HG02973 (cell line): Measurements from ENCODE around the gene FGF18.
"Not testable (repeated sequence)": the region's sequence is repeated elsewhere in the genome, so short reads cannot be mapped to it uniquely, and the experiment has no call there.

Source experiments
- ATAC-seq: cut with Tn5 transposase; IDR thresholded peaks from one replicate; pipeline ENCODE4 v1.9.1; 2021; ENCODE audit warnings: moderate library complexity; ENCODE audit not compliant: unreplicated experiment

FGF18 gene

DNA sequence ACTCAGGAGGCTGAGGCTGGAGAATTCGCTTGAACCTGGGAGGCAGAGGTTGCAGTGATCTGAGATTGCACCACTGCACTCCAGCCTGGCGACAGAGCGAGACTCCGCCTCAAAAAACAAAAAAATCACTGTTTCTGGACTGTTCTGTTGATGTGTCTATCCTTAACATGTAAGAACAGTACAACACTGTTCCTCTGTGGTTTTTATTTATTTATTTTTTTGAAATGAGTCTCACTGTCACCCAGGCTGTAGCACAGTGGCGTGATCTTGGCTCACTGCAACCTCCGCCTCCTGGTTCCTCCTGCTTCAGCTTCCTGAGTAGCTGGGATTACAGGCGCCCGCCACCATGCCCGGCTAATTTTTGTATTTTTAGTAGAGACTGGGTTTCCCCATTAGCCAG is 20.8 kb upstream of the FGF18 start:
- not testable (repeated sequence) for ATAC-seq

GRCh38 chr5:171400169-171400568 is 19.3 kb upstream of the FGF18 start:
- ATAC-seq = no peak

- no peak for ATAC-seq
Measured at GRCh38 chr5:171401167-171401947, 18.1 kb upstream of the FGF18 start.

GRCh38 chr5:171402751-171403150 is 16.7 kb upstream of the FGF18 start:
- ATAC-seq = not testable (repeated sequence)

- ATAC-seq = no peak
Measured at GRCh38 chr5:171405615-171406014, 13.8 kb upstream of the FGF18 start.

GRCh38 chr5:171407234-171407633 is 12.2 kb upstream of the FGF18 start:
- ATAC-seq = no peak

GRCh38 chr5:171409164-171410136 is 10.0 kb upstream of the FGF18 start:
- no peak for ATAC-seq

- ATAC-seq = no peak
Measured at GRCh38 chr5:171410181-171410580, 9.3 kb upstream of the FGF18 start.

DNA sequence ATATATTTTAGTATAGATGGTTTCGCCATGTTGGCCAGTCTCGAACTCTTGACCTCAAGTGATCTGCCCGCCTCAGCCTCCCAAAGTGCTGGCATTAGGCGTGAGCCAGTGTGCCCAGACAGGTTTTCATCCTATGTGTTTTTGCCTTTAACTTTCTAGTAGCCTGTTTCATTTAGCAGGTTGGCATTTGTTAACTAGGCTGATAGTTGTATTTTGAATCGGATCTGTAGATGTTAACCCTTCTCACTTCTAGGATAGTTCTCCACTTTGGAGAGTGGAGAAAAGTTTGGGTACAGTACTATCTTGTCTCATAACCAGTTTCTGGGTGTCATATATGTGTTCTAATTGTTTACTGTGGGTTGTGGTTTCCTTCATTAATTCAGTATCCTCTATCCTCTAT is 7.3 kb upstream of the FGF18 start:
- no peak for ATAC-seq

DNA sequence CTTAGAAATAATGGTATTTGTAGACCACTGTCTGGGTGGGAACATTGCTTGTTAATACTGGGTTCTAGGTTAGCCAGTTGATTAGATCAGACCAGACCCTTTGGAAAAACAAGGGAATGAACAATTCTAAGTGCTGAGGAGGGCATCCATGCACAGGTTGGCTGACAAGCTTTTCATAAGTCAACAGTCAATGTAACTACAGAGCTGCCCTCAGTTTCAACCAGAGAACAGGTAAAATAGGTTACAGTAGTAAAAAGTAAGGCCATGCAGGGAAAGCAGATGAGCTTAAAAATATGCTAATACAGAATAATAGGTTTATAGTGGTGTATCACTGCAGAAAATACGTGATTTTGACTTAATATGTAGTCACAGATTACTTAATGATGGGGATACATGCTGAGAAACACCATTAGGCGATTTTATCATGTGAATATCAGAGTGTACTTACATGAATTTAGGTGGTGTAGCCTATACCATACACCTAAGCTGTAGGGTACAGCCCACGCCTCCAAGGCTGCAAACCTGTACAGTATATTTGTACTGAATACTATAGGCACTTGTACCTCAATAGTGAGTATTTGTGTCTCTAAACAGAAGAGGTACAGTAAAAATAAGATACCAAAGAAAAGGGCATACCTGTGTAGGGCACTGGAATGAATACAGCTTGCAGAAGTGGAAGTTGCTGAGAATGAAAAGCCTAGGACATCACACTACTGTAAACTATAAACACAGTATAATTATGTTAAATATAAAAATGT is 6.1 kb upstream of the FGF18 start:
- no peak for ATAC-seq

GRCh38 chr5:171413993-171414392 is 5.5 kb upstream of the FGF18 start:
- not testable (repeated sequence) for ATAC-seq

DNA sequence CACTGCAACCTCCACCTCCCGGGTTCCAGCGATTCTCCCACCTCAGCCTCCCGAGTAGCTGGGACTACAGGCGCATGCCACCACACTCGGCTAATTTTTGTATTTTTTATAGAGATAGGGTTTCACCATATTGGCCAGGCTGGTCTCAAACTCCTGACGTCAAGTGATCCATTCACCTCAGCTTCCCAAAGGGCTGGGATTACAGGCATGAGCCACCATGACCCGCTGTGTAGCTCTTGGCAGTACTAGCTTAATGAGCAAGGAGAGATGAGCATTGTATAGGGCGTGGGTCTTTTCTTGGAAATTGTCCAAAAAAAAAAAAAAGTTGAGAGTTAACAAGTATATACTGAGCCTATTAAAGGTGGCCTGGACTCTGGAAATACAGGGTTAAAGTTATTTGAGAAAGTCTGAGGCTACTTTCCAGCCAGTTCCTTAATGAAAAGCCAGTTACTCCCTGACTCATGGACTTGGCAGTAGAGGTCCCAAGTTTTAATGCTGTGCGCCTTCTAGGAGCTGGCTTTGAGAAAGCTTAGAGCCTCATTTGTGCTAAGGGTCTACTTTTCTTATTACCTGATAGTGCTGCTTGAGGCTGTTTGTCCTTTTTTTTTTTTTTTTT is 4.2 kb upstream of the FGF18 start:
- ATAC-seq = no peak

DNA sequence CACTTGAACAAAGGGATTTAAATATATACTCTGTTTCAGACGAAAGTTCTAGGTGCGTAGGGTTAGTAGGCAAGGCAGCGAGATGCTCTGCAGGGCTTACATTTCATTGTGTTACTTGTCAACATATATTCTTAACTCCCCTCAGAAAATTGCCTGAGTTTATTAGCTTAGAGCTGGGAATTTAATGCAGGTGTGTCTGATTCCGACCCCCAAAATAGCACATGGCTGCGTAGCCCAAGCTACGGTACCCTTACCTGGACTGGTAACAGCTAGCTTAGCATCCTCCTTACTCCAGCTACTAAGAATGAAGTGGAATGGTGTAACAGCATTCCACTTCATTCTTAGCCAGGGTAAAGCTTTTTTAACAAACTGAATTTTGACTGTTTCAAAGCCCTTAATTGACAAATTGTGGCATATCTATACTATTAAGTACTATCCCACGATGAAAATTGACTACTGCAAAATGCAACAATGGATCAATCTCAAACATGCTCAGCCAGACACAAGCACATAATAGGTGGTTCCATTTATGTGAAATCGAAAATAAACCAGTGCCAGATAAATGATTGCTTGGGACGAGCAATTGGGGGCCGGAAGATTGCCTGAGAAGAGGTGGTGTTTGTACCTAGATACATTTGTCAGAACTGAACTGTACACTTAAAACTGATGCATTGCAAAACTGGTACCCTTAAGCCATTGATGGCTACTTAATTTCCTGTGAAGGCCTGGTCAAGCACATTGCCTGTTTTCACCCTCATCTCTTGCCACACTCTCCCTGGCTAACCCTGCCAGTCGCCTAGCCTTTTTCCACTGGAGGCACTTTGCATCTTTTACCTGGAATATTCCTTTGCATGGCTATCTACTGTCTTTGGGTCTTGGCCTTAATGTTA is 3.0 kb upstream of the FGF18 start:
- no peak for ATAC-seq

DNA sequence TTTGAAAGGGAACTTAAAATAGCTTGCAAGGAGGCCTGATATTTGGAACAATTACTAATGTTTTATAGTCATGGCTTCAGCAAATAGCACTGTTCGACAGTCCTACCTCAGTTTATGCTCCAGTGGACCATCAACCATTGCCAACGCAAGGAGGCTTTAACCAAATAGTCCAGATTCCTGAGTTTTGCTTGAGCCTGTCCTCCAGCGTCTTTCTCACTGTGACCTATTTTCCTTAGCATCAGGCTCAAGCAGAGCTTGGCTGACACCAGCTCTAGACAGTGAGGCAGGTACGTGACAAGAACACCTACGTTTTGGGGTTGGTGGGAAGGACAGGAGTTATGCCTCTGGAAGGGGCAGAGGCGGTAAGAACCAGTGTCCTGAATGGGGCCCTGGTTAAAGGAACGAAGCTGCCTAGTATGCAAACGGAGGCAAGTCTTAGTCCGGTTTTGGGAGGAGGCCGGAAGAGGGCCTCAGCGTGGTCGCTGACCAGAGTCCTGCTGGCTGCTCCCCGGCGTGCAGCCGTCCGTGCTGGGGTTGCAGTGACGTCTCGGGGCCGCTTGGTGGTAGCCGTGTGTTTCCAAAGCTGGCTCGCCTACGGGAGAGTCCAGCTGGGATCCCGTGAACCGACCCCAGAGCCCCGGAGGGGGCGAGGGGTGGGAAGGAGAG is 998 bp upstream of the FGF18 start:
- peak; percentile 77 for ATAC-seq

DNA sequence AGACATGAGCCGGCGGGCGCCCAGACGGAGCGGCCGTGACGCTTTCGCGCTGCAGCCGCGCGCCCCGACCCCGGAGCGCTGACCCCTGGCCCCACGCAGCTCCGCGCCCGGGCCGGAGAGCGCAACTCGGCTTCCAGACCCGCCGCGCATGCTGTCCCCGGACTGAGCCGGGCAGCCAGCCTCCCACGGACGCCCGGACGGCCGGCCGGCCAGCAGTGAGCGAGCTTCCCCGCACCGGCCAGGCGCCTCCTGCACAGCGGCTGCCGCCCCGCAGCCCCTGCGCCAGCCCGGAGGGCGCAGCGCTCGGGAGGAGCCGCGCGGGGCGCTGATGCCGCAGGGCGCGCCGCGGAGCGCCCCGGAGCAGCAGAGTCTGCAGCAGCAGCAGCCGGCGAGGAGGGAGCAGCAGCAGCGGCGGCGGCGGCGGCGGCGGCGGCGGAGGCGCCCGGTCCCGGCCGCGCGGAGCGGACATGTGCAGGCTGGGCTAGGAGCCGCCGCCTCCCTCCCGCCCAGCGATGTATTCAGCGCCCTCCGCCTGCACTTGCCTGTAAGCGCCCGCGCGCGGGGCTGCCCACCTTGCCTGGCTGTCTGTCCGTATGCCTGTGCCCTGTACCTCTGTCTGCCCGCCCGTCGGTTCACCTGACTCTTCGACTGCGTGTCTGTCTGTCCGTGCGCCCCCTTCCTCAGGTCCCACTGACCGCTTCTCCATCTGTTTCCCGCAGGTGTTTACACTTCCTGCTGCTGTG is 412 bp downstream of the FGF18 start:
- peak; percentile 36 for ATAC-seq

DNA sequence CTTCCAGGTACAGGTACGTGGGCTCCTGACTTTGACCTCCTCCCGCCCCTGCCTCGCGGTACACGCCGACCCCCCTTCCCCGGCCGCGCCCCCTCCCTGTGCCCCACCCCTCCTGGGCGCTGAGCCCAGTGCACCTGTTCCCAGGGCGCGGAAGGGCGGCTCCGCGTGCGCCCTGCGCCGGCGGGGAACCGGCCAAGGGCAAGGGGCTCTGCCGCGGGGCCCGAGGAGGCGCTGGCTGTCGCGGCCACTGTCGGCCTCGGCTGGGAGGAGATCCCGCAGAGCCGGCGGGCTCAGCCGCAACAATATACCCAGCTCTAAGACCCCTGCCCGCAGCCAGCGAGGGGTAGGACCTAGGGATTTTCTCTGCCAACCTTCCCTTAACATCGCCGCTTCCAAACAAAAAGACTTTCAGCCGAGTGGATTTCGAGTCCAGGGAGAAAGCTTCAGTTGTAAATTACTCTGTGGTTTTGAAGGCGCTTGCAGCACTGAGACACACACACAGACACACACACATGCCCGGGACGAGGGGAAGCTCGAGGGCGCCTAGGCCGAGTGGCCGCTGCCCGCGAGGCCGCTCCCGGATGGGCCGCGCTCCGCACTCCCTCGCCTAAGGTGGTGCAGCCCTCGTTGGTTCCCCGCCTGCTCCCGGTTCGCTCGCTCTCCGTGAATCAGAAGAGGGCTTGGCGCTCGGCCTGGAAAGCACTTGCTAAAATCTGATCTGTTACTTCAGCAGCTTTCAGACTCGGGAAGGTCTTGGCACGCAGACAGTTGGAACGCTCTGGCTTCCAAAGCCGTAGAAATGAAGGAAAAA is 1.2 kb downstream of the FGF18 start:
- ATAC-seq = no peak

GRCh38 chr5:171421331-171422262 is 2.1 kb downstream of the FGF18 start:
- ATAC-seq = no peak
